Erythroblast (primary cell): Measurements from ENCODE around the gene NDUFB4.
A peak's percentile ranks its signal among the peaks of the same experiment; 100 is the strongest.

ENCODE experiments used
- DNase-seq, 2 experiments: peaks; one replicate each; lab custom pipeline; 2025; lab: John Stamatoyannopoulos, UW
- GATA1 ChIP-seq: IDR thresholded peaks from 2 replicates; pipeline ENCODE4 v1.6.1; 2011; ENCODE audit warnings: low read depth, mild to moderate bottlenecking, control low read depth, low read length, moderate library complexity
- POLR2A ChIP-seq: IDR thresholded peaks from 2 replicates; pipeline ENCODE4 v1.6.1; 2011; ENCODE audit warnings: mild to moderate bottlenecking, low read length

NDUFB4 gene

GRCh38 chr3:120563356-120564022, 32.6 kb upstream of the NDUFB4 start:
- no peak for DNase-seq
- TF ChIP-seq GATA1 (no peak), POLR2A (no peak)

GRCh38 chr3:120566243-120566975, 29.7 kb upstream of the NDUFB4 start:
- no peak for DNase-seq
- TF ChIP-seq GATA1 (no peak), POLR2A (no peak)

GRCh38 chr3:120567370-120568201, 28.6 kb upstream of the NDUFB4 start:
- peak; percentile 3 for DNase-seq

GRCh38 chr3:120568202-120568531, 28.0 kb upstream of the NDUFB4 start:
- TF ChIP-seq POLR2A (no peak), GATA1 (no peak)
- no peak for DNase-seq

More at GRCh38 chr3:120567370-120568201, 28.6 kb upstream of the NDUFB4 start:
- no peak for TF ChIP-seq GATA1
- no peak for TF ChIP-seq POLR2A

GRCh38 chr3:120568598-120568997, 27.5 kb upstream of the NDUFB4 start:
- TF ChIP-seq POLR2A (no peak), GATA1 (no peak)
- DNase-seq: no peak

- no peak for TF ChIP-seq GATA1
- DNase-seq: no peak
Observed at GRCh38 chr3:120569222-120570057, 26.7 kb upstream of the NDUFB4 start.

GRCh38 chr3:120572027-120572426, 24.1 kb upstream of the NDUFB4 start:
- TF ChIP-seq GATA1: no peak
- no peak for TF ChIP-seq POLR2A
- no peak for DNase-seq

- no peak for TF ChIP-seq GATA1
- no peak for DNase-seq
Observed at GRCh38 chr3:120587332-120587975, 8.7 kb upstream of the NDUFB4 start.

- no peak for TF ChIP-seq GATA1
- TF ChIP-seq POLR2A: no peak
Observed at GRCh38 chr3:120595788-120596115, 384 bp upstream of the NDUFB4 start.

GRCh38 chr3:120596853-120597223, 702 bp downstream of the NDUFB4 start:
- TF ChIP-seq GATA1 (no peak), POLR2A (no peak)
- no peak for DNase-seq

More at GRCh38 chr3:120595788-120596115, 384 bp upstream of the NDUFB4 start:
- DNase-seq: no peak

- TF ChIP-seq GATA1: no peak
- no peak for TF ChIP-seq POLR2A
- DNase-seq: no peak
Observed at GRCh38 chr3:120597445-120598049, 1.4 kb downstream of the NDUFB4 start.

GRCh38 chr3:120599211-120599610, 3.1 kb downstream of the NDUFB4 start:
- DNase-seq: no peak
- TF ChIP-seq POLR2A (no peak), GATA1 (no peak)
